Jurkat, Clone E6-1 (cell line): ENCODE data around the gene FAM177B. TPM values are rescaled to one million over a fixed set of nuclear protein-coding genes. Genes with fewer than 3 reads are reported as not detected.
A peak's percentile ranks its signal among the peaks of the same experiment; 100 is the strongest.

Experiments
- DNase-seq: peaks from one replicate; pipeline ENCODE4 v3.0.0-alpha.2; 2011; ENCODE audit warnings: low read depth, low spot score
- H3K4me3 ChIP-seq: 2 replicates; pipeline ENCODE4 v1.5.1; 2011; ENCODE audit warnings: mild to moderate bottlenecking, low read length, control low read depth, moderate library complexity
- polyA plus RNA-seq: library from polyadenylated mRNA; unstranded; fragments of >200 nt; gene quantifications from one replicate; pipeline ENCODE4 v1.2.1, GENCODE V29; 2012; ENCODE audit warnings: missing spikeins; ENCODE audit not compliant: insufficient read length, insufficient read depth

Gene FAM177B
- not detected for polyA plus RNA-seq

DNA sequence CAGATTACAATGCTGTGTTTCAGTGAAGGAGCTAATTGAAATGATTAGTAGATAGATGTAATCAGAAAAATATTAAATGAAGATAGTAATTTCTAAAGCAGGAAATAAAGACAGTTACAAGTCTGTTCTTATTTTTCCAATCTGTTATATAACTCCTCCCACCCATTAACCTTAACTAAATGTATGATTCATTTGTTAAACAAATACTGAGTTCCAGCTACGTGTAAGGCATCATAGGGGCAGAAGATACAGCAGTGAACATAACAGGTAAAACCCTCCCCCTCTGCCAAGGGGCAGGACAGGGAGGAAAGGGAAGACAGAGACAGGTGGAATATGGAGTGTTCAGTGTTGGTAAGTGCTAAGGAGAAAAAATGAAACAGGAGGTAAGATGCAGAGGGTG, at the start of gene FAM177B:
Gene FAM177B, plus strand, starts transcription at position 231 of the 400 bp plus-strand sequence. CDS start 9,344 bp downstream, outside the sequence.
- no peak within 1 kb of the TSS for H3K4me3 ChIP-seq
- DNase-seq: no peak

DNA sequence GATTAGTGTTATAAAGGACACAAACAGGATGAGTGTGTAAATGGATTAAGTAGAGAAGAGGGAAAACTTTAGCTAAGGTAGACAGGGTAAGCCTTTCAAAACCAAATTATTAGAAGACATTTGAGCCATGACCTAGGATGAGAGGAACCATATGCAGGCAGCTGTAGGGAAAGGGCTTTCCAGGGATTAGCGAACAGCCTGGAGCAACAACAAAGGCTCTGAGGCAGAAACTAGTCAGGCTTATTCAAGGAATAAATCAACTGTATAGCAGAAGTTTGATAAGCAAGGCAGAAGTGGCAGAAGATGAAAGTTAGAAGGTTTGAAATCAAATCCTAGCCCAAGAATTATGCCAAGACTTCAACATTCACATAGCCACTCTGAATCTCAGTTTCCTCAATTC, 46.0 kb upstream of the FAM177B start:
- H3K4me3 ChIP-seq: no peak overlapping the region
- no peak for DNase-seq

DNA sequence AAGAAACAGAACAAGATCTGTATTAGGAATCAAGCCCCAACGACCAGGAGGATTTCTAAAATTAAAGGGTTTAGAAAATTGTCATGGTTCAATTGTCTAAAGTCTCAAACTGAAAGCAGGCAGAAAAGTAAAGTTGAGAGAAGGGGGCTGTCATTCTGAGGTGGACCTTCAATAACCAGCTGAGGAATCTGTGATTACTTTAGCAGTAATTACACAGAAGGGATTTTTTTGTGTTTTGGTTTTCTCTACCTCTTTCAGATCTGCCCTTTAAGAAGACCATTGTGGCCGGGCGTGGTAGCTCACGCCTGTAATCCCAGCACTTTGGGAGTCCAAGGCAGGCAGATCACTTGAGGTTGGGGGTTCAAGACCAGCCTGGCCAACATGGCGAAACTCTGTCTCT, 42.1 kb upstream of the FAM177B start:
- DNase-seq: no peak
- H3K4me3 ChIP-seq: no peak overlapping the region

DNA sequence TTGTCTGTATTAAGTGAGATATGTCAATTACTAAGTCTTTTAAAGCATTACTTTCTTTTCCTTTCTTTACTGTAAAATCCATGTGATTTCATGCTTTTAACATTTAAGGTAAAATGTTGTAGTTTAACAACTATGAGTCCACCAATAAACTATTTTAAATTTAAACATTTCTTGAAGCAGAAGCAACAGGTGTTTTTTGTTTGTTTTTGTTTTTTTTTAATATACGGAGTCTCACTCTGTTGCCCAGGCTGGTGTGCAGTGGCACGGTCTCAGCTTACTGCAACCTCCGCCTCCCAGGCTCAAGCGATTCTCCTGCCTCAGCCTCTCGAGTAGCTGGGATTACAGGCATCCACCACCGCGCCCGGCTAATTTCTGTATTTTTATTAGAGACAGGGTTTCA, 40.3 kb upstream of the FAM177B start:
- DNase-seq: no peak
- H3K4me3 ChIP-seq: no peak overlapping the region

DNA sequence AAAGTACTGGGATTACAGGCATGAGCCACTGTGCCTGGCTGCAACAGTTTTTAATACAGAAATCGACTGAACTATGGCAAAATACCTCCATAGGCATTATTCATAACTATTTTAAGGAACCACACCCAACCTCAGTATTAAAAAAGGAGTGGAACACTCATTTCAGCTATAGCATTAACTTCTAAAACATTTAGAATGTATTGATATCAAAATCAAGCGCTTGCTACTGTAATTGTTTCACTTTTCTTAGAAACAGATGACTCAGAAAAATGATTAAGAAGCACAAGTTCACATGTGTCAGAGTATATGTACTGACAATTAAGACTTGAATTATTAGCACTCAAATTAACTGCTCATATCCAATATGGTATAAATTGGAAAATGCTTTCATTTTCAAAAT, 39.8 kb upstream of the FAM177B start:
- H3K4me3 ChIP-seq: no peak overlapping the region
- no peak for DNase-seq

DNA sequence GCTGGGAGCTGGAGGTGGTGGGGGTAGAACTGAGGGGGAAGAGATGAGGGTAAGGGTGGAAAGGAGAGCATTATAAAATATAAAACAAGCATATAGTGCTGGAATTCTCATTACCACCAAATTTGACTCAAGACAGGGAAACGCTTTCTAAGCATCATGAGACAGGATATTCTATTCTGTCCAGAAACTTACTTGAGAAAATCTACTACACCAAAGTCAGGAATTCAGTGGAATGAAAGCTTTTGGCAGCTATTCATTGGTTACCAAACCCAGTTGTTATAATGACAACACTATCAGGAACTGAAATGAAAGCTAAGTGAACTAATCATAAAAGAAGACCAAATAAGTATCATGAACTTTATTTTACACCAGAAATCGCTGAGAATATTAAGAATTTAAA, 39.2 kb upstream of the FAM177B start:
- no peak overlapping the region for H3K4me3 ChIP-seq
- no peak for DNase-seq

DNA sequence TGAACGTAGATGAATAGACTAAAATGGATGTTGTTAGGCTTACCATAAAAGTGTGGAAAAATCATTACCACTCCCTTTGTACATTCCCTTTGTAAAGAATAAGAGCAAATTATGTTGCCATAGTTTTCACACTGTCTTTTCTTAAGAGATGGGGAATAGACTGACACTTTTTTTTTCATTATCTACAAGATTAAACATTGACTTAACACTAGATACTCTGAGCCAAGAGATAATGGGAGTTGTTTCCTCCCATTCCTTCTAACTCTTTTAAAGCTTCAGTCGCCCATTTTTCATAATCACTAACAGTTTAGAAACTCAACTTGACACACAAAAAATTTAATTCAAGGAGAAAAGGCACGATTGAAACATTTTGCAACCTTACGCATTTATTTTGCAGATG, 34.8 kb upstream of the FAM177B start:
- H3K4me3 ChIP-seq: no peak overlapping the region
- no peak for DNase-seq

DNA sequence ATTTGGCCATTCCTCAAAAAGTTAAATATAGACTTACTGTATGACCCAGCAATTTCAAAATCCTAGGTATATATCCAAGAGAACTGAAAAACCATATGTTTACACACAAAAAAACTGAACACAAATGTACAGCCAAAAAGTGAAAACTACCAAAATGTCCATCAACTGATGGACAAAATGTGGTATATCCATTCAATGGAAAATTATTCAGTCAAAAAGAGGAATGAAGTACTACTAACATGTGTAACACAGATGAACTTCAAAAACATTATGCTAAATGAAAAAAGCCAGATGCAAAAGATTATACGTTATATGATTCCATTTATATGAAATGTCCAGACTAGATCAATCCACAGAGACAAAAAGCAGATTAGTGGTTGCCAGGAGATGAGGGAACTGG, 32.7 kb upstream of the FAM177B start:
- no peak for DNase-seq
- H3K4me3 ChIP-seq: no peak overlapping the region

DNA sequence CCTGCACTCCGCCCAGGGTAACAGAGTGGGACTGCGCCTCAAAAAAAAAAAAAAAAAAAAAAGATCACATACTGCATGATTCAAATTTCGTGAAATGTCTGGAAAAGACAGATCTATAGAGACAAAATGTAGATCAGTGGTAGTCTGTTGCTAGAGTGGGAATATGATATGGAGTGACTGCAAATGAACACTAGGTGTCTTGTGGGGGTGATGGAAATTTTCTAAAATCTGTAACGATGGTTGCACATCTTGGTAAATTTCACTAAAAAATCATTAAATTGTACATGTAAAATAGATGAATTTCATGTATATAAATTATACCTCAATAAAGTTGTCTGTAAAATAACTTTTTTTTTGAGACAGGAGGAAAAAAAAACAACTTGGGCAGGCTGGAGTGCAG, 30.2 kb upstream of the FAM177B start:
- no peak overlapping the region for H3K4me3 ChIP-seq
- no peak for DNase-seq

DNA sequence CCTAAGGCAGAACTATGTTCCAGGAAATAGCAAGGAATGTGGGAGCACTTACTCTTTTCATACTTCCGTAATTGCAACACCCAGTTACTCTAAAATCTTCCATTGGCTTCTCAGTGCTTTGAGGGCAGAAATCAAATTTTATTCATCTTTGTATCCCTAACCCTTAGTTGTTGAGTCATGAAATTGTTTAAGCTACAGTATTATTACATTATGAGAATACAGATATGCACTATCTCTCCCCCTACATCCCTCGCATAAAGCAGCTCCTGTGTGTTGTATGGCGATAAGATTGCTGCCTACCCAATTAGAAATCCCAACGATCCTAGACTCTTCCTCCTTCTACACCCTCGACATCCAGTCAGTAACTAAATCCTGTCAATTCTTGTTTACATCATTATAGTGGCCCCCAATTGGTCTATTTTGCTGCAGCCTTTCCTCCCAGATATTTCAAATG, 27.3 kb upstream of the FAM177B start:
- no peak overlapping the region for H3K4me3 ChIP-seq
- DNase-seq: no peak

DNA sequence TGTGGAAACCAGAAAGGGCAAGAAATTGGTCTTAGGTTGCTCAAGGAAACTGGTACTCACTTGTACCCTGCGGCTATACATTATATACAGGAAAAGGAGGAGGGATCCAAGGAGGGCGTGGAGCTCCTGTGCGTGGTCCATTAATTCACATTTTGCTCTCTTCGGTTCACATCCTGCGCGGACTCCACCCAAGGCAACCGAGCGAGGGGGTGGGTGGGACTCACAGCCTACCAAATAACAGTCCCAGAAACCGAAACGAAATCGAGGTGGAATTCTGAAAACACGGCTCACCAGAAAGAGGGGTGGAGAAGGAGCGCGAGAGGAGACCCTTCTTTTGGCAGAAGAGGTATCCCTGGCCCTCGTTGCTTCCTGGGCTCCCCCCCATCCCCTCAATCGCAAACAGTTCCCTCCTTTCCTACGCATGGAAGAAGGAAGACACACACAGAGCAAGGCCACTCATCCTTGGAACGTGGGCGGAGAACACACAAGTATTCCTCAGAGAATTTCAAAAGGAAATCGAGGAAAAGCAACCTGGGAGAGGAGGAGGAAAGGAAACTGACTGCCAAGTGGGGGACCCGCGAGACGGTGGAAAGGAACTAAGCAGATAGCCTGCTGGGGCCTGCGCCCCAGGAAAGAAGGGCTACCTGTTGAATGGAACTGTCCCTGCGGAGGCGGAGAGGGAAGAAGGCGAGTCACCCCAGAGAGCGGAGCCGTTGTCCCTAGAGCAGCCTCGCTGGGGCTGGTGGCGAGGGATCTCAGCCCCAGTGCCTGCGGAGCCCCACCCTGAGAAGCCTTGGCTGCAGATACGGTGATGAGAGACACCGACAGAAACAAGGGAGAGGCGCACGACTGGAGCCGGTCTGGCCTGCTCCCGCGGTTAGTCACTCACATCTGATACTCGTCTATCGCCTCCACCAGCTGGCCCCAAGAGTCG, 25.4 kb upstream of the FAM177B start:
- peak overlapping the region; percentile 99 for H3K4me3 ChIP-seq
- peak; percentile 62 for DNase-seq

DNA sequence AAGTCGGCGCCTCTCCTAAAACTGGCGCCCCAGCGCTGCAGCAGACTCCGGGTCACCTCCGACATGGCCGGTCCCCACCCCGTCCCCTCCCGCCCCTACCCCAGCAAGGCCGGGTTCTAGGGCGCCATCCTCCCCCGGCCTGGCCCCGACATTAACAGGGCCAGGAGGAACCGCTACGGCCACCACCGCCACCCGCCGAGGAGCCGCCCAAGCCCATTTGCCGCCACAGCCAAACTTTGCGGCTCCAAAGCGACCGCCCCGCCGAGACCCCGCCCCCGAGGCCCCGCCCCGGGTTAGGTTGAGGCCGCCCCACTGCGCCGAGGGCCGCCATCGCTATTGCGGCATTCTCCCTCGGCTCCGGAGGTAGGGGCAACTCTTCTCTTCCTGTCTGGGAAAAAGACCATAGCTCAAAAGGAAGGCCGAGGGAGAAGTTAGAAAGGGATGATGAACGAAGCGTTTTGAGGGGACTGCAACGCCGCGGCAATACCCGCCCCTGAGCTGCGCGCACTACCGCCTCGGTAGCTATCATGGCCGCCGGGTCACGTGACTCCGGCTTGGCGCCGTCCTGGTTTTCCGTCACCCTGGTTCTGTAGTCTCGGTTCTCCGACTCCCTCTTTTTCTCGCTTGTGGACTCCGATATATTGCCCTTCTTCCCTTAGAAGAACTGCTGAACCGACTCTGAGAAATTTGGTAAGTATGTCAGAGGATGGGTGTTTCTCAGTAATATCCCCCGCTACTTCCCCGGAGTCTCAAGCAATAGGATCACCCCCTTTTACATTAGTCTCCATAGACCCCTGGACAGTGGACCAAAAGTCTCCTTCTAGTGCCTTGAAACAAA, 24.5 kb upstream of the FAM177B start, which contains the start of the genes AIDA and BROX:
Gene AIDA, minus strand, starts transcription at position 239 of the 838 bp plus-strand sequence. Its CDS starts 174 bp downstream, at position 65.
Gene BROX, plus strand, starts transcription at position 312 of the 838 bp plus-strand sequence. CDS start 3,136 bp downstream, outside the sequence.
- peak within 1 kb of the TSS; percentile 99 for H3K4me3 ChIP-seq

DNA sequence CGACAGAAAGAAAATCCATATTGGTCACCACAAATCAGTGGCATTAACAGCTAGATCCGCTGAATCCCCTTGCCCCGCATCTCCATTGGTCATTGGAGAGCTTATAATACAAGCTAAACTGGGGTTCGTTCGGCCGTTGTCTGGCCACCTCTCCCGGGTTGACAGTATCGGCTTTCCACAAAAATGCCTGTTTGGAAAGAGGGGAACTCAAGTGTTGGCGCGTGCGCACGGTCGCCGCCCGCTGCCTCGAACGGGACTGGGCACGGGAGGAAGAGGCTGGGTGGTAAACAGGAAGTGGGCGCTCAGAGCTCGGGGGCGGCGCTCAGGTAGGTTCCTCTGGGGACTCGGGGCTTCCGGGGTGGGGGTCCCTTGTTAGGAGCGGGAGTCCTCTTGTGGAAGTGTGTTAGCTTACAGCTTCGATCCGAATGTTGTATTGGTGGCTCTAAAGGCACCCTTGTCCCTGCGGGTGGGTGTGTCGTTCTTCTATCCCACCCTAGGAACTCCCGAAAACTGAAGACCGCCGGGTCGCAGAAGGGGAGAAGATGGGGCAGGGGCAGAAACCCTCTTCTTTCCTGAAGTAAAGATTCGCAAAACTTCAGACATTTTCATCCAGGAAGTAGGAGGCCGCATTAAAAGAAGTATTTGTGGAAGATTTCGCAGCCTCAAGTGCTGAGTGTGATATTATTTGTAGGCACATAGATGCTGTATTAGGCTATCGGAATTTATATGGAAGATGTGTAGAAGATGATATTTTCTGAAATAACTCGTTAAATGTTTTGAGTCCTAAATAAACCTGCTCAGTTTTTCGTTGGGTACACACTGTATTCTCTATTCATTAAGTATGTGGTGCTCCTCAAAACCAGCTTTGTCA, 23.7 kb upstream of the FAM177B start:
- peak overlapping the region; percentile 99 for H3K4me3 ChIP-seq
- DNase-seq: peak; percentile 95

More for the DNA sequence above, 24.5 kb upstream of the FAM177B start, which contains the start of the genes AIDA and BROX:
- DNase-seq: peak; percentile 79

DNA sequence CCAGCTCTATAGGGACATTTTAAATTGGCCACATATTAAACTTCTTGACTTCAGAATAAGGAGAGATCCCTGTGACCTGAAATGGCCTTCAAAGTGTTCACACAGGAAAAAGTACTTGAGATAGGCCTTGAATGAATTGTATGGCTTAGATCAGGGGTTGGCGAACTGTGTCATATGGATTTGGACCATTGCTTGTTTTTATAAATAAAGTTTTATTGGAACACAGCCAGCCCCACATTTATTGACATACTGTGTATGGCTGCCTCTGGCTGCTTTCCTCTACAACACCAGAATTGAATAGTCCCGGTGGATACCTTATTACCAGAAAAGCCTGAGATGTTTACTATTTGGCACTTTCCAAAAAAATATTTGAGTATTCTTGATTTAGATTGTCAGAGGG, 20.6 kb upstream of the FAM177B start:
- no peak overlapping the region for H3K4me3 ChIP-seq
- no peak for DNase-seq

DNA sequence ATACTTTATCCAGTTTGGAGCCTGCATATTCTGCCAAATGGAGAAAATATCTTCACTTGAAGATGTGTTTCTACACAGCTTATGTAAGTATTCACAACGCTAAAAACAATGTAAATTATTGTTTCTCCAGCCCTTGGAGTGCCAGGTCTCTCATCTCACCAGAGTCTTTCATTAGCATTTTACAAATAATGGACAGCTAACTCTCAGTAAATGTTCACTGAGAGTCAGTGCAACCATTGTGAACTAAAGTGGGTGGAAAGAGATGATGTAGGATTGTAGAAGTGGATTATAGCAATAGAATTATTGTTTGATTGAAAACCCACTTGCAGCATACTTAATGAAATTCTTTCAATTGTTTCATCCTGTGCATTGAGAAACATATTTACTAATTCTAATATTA, 8.3 kb upstream of the FAM177B start:
- no peak overlapping the region for H3K4me3 ChIP-seq
- DNase-seq: no peak

DNA sequence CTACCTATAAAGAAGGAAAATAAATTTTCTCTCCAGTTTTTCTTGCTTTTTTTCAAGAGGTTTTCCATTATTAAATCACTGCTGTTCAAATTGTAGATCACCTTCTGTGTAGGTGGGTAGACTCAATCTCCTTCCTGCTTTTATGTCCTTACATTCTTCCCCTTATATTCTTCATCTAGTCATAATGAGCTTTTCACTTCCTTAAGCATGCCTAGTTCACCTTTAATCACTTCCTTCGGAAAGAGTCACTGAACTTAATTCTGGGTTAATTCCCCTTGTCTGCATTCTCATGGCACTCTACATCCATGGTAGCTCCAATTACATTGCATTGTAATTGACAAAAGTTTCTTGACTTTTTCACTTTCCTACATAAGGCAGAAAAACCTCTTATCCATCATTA, 6.1 kb upstream of the FAM177B start:
- DNase-seq: no peak
- no peak overlapping the region for H3K4me3 ChIP-seq

DNA sequence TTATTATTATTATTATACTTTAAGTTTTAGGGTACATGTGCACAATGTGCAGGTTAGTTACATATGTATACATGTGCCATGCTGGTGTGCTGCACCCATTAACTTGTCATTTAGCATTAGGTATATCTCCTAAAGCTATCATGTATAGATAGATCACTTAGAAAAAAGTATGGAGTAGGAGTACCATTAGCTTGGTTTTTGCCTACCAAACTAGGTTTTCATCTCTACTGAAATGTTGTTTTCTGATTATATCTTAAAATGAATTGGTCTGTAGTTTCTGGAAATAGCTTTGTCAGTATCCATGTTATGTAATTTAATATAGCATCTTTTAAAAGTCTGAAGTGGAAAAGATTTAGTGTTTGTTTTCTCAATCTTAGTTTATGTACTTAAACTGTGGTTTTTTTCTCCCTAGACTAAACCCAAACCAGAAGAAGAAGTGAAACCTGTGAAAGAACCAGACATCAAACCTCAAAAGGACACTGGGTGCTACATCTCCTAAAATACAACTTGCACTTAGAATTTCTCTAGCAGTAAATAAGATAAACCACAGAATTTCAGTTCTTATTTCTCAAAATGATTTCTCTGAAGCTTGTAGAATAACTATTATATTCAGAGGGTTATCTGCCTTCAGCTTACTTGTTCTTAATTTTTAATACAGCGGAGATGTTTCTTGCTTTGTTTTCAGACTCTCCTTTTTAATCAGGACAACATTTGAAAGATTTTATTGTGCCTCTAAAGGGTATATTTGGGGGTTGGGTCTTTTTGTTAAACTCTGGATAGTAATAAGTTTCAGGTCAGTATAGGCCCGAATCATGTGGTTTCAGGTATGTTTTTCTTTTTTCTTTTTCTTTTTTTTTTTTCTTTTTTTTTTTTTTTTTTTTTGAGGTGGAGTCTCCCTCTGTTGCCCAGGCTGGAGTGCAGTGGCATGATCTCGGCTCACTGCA, 4.5 kb upstream of the FAM177B start:
- H3K4me3 ChIP-seq: no peak overlapping the region
- no peak for DNase-seq

DNA sequence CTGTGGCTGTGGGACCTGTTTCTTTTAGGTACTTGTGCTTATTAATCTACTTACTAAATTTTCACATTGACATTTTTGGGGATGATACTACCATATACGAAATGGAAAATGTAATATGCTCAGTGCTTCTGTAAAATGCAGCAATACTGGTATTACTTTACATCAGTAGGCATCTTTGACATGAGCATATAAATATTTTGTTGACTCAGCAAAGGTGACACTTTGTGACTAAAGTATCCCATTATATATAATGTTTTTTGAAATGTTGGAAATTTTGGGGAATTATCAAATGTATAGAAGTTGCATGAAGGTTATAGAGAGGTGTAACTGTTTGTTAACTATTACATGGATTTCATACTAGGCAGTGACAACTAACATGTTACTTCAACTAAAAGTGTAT, 2.3 kb upstream of the FAM177B start:
- H3K4me3 ChIP-seq: no peak overlapping the region
- no peak for DNase-seq
